KMS-11 (cell line): ENCODE results near the gene ZNF385C.

Experiments used
- H2AFZ ChIP-seq: fragments of 200-600 bp; sonication (generic); 2 replicates; pipeline ENCODE4 v1.6.1; 2016; ENCODE audit warnings: antibody characterized with exemption, mixed run types, low read depth
- H3K27ac ChIP-seq: fragments of 200-600 bp; sonication (generic); 2 replicates; pipeline ENCODE4 v1.6.1; 2016; ENCODE audit warnings: mild to moderate bottlenecking, mixed run types
- H3K27me3 ChIP-seq: fragments of 200-600 bp; sonication (generic); 2 replicates; pipeline ENCODE4 v1.6.1; 2017; ENCODE audit warnings: mild to moderate bottlenecking, low read depth, mixed run types, moderate library complexity; ENCODE audit not compliant: insufficient read depth
- H3K36me3 ChIP-seq: fragments of 200-600 bp; sonication (generic); 2 replicates; pipeline ENCODE4 v1.6.1; 2017; ENCODE audit warnings: mild to moderate bottlenecking, mixed run types; ENCODE audit not compliant: insufficient read depth
- H3K4me1 ChIP-seq: fragments of 200-600 bp; sonication (generic); 2 replicates; pipeline ENCODE4 v1.6.1; 2016; ENCODE audit warnings: mild to moderate bottlenecking, low read depth, mixed run types; ENCODE audit not compliant: poor library complexity, severe bottlenecking
- H3K4me2 ChIP-seq: fragments of 200-600 bp; sonication (generic); 2 replicates; pipeline ENCODE4 v1.7.0; 2016; ENCODE audit warnings: mild to moderate bottlenecking, mixed run types
- H3K4me3 ChIP-seq: fragments of 200-600 bp; sonication (generic); IDR thresholded peaks from 2 replicates; pipeline ENCODE4 v1.6.1; 2017; ENCODE audit warnings: low read depth, low read length, mixed read lengths; ENCODE audit not compliant: insufficient read depth
- H3K79me2 ChIP-seq: fragments of 200-600 bp; sonication (generic); 2 replicates; pipeline ENCODE4 v1.6.1; 2016; ENCODE audit warnings: low read depth, mixed run types; ENCODE audit not compliant: insufficient read depth
- H3K9ac ChIP-seq: fragments of 200-600 bp; sonication (generic); 2 replicates; pipeline ENCODE4 v1.6.1; 2016; ENCODE audit warnings: mild to moderate bottlenecking, mixed run types
- H4K20me1 ChIP-seq: fragments of 200-600 bp; sonication (generic); 2 replicates; pipeline ENCODE4 v1.6.1; 2016; ENCODE audit warnings: mild to moderate bottlenecking, mixed run types; ENCODE audit not compliant: insufficient read depth
- TF ChIP-seq, protein P1 (sequence below): fragments of 200-600 bp; sonication (generic); conservative IDR thresholded peaks from 2 replicates; pipeline ENCODE4 v1.6.1; 2017; ENCODE audit warnings: low read depth, mild to moderate bottlenecking, antibody characterized with exemption, low read length, moderate library complexity, mixed read lengths

Gene ZNF385C

DNA sequence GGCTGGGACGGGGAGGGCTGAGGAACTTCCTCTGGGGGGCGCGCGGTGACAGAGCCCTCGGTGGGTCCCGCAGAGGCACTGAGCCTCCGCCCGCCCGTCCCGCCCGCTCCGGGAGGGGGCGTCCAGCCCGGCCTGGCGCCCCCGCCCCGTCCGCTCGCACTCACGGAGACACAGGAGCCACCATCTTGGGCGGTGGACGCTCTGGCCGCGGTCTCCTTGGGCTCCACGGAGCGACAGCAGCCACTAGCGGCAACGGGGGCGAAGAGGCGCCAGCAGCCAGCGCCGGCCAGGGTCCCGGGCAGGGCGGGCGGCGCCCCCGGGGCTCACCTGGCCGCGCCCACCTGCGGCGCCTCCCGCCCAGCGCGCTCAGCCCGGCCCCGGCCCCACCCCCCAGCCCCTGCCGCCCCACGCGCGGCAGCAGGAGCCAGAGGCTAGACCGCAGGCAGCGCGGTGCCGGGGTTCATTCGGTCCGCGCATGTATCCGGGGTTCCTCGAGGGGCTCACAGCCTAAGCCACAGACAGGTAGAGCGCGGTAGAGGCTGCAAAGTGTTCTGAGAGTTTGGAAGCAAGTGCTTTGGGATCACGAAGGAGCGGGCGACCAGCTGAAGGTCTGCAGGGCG lies 47.8 kb downstream of the ZNF385C start, which contains the start of gene C17orf113:
C17orf113 (minus strand) TSS at position 209 of the 620 bp plus-strand sequence. CDS start 7,225 bp downstream, outside the sequence.
- H3K4me3 ChIP-seq, result no peak within 1 kb of the TSS
- H3K4me2 ChIP-seq, result peak within 1 kb of the TSS; percentile 71
- H3K27me3 ChIP-seq, result peaks cover 64% of the 10 kb centered on the region
- no peak within 1 kb of the TSS for H3K27ac ChIP-seq
- H2AFZ ChIP-seq, result peak within 1 kb of the TSS; percentile 91
- no peaks in the 10 kb centered on the region for H3K79me2 ChIP-seq
- peak within 1 kb of the TSS; percentile 31; the same call in 1 of the 2 replicates for H3K9ac ChIP-seq
- TF ChIP-seq, protein P1, sequence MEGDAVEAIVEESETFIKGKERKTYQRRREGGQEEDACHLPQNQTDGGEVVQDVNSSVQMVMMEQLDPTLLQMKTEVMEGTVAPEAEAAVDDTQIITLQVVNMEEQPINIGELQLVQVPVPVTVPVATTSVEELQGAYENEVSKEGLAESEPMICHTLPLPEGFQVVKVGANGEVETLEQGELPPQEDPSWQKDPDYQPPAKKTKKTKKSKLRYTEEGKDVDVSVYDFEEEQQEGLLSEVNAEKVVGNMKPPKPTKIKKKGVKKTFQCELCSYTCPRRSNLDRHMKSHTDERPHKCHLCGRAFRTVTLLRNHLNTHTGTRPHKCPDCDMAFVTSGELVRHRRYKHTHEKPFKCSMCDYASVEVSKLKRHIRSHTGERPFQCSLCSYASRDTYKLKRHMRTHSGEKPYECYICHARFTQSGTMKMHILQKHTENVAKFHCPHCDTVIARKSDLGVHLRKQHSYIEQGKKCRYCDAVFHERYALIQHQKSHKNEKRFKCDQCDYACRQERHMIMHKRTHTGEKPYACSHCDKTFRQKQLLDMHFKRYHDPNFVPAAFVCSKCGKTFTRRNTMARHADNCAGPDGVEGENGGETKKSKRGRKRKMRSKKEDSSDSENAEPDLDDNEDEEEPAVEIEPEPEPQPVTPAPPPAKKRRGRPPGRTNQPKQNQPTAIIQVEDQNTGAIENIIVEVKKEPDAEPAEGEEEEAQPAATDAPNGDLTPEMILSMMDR, result no peak
- H4K20me1 ChIP-seq, result no peaks in the 10 kb centered on the region
- H3K36me3 ChIP-seq, result no peaks in the 10 kb centered on the region
- H3K4me1 ChIP-seq, result no peaks in the 10 kb centered on the region

DNA sequence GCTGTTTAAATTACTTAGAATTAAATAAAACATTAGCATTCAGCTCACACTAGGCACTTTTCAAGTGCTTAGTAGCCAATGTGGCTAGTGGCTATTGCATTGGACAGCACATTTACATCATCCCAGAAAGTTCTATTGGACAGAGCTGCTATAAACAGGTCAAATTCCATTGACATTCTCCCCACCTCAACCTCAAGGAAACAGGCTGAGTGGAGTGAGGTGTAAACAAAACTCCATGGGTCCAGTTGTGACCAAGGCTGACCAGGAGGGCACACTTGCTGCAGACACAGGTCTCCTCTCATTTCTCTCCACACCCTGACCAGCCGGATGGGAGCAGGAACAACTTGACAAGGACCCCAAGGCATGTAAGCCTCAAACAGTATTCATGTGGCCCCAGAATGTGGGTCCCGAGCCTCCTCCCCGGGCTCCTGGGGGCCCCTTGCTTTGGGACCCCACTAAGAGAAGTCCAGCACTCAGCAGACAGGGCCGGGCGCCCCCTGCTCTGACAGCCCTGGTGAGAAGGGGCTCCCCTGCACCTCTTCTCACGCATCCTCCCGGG lies 48.4 kb downstream of the ZNF385C start:
- H3K27me3 ChIP-seq, result peaks cover 58% of the 10 kb centered on the region
- no peak overlapping the region for H3K27ac ChIP-seq
- TF ChIP-seq, protein P1, result no peak
- H3K9ac ChIP-seq, result peak overlapping the region; percentile 31; the same call in 1 of the 2 replicates
- no peaks in the 10 kb centered on the region for H3K36me3 ChIP-seq
- no peaks in the 10 kb centered on the region for H4K20me1 ChIP-seq
- peak overlapping the region; percentile 91 for H2AFZ ChIP-seq
- H3K4me2 ChIP-seq, result peak overlapping the region; percentile 71
- H3K4me3 ChIP-seq, result no peak overlapping the region
- no peaks in the 10 kb centered on the region for H3K4me1 ChIP-seq
- H3K79me2 ChIP-seq, result no peaks in the 10 kb centered on the region

DNA sequence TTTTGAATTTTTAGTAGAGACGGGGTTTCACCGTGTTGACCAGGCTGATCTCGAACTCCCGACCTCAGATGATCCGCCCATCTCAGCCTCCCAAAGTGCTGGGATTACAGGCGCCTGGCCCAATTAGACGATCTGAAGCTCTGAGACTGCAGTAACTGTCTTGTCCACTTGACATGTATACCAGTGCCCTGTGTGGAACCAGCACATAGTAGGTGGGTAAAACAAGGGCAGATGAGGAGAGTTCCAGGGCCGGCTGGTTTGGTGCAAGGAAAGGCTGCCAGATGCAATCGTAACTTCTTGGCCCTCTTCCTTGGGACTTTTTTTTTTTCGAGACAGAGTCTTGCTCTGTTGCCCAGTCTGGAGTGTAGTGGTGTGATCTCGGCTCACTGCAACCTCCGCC lies 50.9 kb downstream of the ZNF385C start:
- Histone ChIP-seq H3K9ac (no peak overlapping the region), H2AFZ (no peak overlapping the region), H3K4me2 (no peak overlapping the region), H3K27me3 (peaks cover 35% of the 10 kb centered on the region), H4K20me1 (no peaks in the 10 kb centered on the region), H3K4me1 (no peaks in the 10 kb centered on the region), H3K79me2 (no peaks in the 10 kb centered on the region), H3K36me3 (no peaks in the 10 kb centered on the region), H3K27ac (no peak overlapping the region), H3K4me3 (no peak overlapping the region)
- TF ChIP-seq, protein P1, result no peak

DNA sequence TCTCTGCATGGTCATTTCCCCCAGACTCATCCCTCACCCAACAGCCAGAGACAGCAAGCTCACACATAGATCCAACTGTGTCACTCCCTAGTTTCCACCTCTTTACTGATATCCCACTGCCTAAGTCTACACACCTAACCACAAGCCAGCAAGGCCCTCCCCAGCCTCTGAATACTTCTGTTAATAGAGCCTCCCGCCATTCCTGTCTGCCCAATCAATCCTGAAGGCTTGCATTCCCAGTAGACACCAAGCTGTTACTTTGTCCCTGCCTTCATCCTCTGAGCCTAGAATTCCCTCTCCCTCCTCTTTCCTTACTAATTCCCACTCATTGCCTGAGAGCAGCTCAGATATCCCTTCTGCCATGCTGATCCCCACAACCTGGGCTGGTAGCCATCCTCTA lies 52.6 kb downstream of the ZNF385C start:
- Histone ChIP-seq H3K4me2 (no peak overlapping the region), H3K27ac (no peak overlapping the region), H3K27me3 (peaks cover 21% of the 10 kb centered on the region), H2AFZ (no peak overlapping the region), H3K79me2 (no peaks in the 10 kb centered on the region), H3K9ac (no peak overlapping the region), H3K4me1 (no peaks in the 10 kb centered on the region), H3K36me3 (no peaks in the 10 kb centered on the region), H3K4me3 (no peak overlapping the region), H4K20me1 (no peaks in the 10 kb centered on the region)
- TF ChIP-seq, protein P1, result no peak
